K562 (cell line): Measurements from ENCODE around the gene ACACB. TPM values are rescaled to one million over a fixed set of nuclear protein-coding genes. Genes with fewer than 3 reads are reported as not detected.

Experiments
- ATAC-seq: fragments of 200-7000 bp; cut with Tn5 transposase; 3 replicates; pipeline ENCODE4 v1.9.1; 2020; ENCODE audit warnings: moderate library complexity
- BruUV-seq: library from RNA; stranded (reverse); fragments of 400-500 nt; replicated peaks from 2 replicates; lab custom pipeline; 2021; lab: Mats Ljungman, UMichigan
- CTCF ChIA-PET: fragments of 300-600 bp; formaldehyde crosslinking; extraction: SDS; loops from one replicate; lab custom pipeline; 2021; ENCODE audit warnings: low intra/inter-chr PET ratio; lab: Yijun Ruan, JAX
- POLR2A ChIA-PET: fragments of 300-600, 350-650 bp; sonication (Branson Sonifier 250); formaldehyde crosslinking; extraction: SDS; loops from one replicate; lab custom pipeline; 2021; ENCODE audit warnings: antibody characterized with exemption, inconsistent platforms; lab: Yijun Ruan, JAX
- DNase-seq, 4 experiments: peaks; one replicate each; pipeline versions ENCODE4 v3.0.0 to v3.0.0-alpha.2; 2011 to 2018; ENCODE audit warnings: low spot score in 3 of 4, mixed read lengths in 3 of 4; ENCODE audit errors: extremely low read depth in 1 of 4
- FAIRE-seq: peaks from 2 replicates; lab custom pipeline; 2011; peaks lifted over from hg19 to GRCh38; lab: Jason Lieb, UNC
- H2AFZ ChIP-seq: 2 replicates; pipeline ENCODE4 v1.6.0; 2011; ENCODE audit warnings: low read depth, low read length, control low read depth, inconsistent platforms
- H3K27ac ChIP-seq: fragments of 200-600 bp; 3 replicates; pipeline ENCODE4 v1.8.0; 2011; ENCODE audit warnings: low read depth, mild to moderate bottlenecking, control low read depth, inconsistent platforms, low read length, moderate library complexity, mixed read lengths; ENCODE audit errors: extremely low read depth
- H3K27me3 ChIP-seq, 2 experiments: fragments of 300-600 bp in 1 of 2; 2 replicates in 1 of 2; 3 replicates in 1 of 2; pipeline versions ENCODE4 v1.6.0 to v1.8.0; 2011; ENCODE audit warnings: inconsistent platforms in 2 of 2, low read length in 2 of 2, mild to moderate bottlenecking in 1 of 2, mixed read lengths in 1 of 2, moderate library complexity in 1 of 2; ENCODE audit not compliant: control insufficient read depth in 2 of 2, insufficient read depth in 2 of 2
- H3K36me3 ChIP-seq: fragments of 300-600 bp; 3 replicates; pipeline ENCODE4 v1.8.0; 2011; ENCODE audit warnings: mild to moderate bottlenecking, low read length, inconsistent platforms; ENCODE audit not compliant: control insufficient read depth, insufficient read depth
- H3K4me1 ChIP-seq, 2 experiments: fragments of 200-600 bp in 1 of 2; replicated peaks in 1 of 2; 2 replicates in 1 of 2; 3 replicates in 1 of 2; pipeline versions ENCODE4 v1.5.1 to v1.8.0; 2011; ENCODE audit warnings: inconsistent platforms in 2 of 2, low read length in 2 of 2, mild to moderate bottlenecking in 1 of 2, mixed read lengths in 1 of 2, moderate library complexity in 1 of 2; ENCODE audit not compliant: control insufficient read depth in 2 of 2, insufficient read depth in 2 of 2
- H3K4me2 ChIP-seq: 2 replicates; pipeline ENCODE4 v1.6.1; 2011; ENCODE audit warnings: low read length, control low read depth, inconsistent platforms, mixed read lengths; ENCODE audit not compliant: insufficient read depth
- H3K4me3 ChIP-seq: fragments of 200-600 bp; sonication (generic), shearing (Covaris generic); 2 replicates; pipeline ENCODE4 v1.5.1; 2016; ENCODE audit warnings: control low read depth, inconsistent platforms
- H3K79me2 ChIP-seq: fragments of 200-600 bp; 3 replicates; pipeline ENCODE4 v1.8.0; 2011; ENCODE audit warnings: low read length, inconsistent platforms; ENCODE audit not compliant: control insufficient read depth, insufficient read depth
- H3K9ac ChIP-seq, 2 experiments: 2 replicates each; pipeline versions ENCODE4 v1.6.0 to v1.6.1; 2011; ENCODE audit warnings: low read depth in 2 of 2, low read length in 2 of 2, control low read depth in 1 of 2, inconsistent platforms in 1 of 2, mild to moderate bottlenecking in 1 of 2, mixed read lengths in 1 of 2; ENCODE audit not compliant: insufficient read depth in 1 of 2
- H3K9me1 ChIP-seq: one replicate; pipeline ENCODE4 v1.6.0; 2011; ENCODE audit warnings: inconsistent platforms, mild to moderate bottlenecking, low read length, moderate library complexity; ENCODE audit not compliant: control insufficient read depth, insufficient read depth
- H3K9me3 ChIP-seq: replicated peaks from 2 replicates; pipeline ENCODE4 v1.5.1; 2011; ENCODE audit warnings: low read depth, low read length, inconsistent platforms; ENCODE audit not compliant: control insufficient read depth, insufficient read depth
- H4K20me1 ChIP-seq: replicated peaks from 2 replicates; pipeline ENCODE4 v1.6.1; 2011; ENCODE audit warnings: low read length, inconsistent platforms, mixed read lengths; ENCODE audit not compliant: control insufficient read depth, insufficient read depth
- BCOR ChIP-seq: fragments of 450-650 bp; IDR thresholded peaks from 2 replicates; pipeline ENCODE4 v1.6.1; 2016
- MTA1 ChIP-seq: fragments of 450-650 bp; IDR thresholded peaks from 2 replicates; pipeline ENCODE4 v1.6.1; 2017; ENCODE audit warnings: borderline replicate concordance
- NR2C2 ChIP-seq, 2 experiments: fragments of 200-800 bp in 1 of 2; sonication (Bioruptor generic) in 1 of 2; sonication (generic) in 1 of 2; formaldehyde crosslinking in 1 of 2; IDR thresholded peaks; 2 replicates each; pipeline versions ENCODE4 v1.6.1 to v1.8.0; 2016 to 2022; ENCODE audit warnings: mild to moderate bottlenecking in 1 of 2, missing compliant biosample characterization in 1 of 2, missing genetic modification characterization in 1 of 2, missing genetic modification reagents in 1 of 2
- RBM25 ChIP-seq: fragments of 200-400 bp; formaldehyde crosslinking; IDR thresholded peaks from 2 replicates; pipeline ENCODE4 v1.6.1; 2018; ENCODE audit warnings: low read length, low read depth, moderate library complexity; ENCODE audit not compliant: severe bottlenecking
- TEAD2 ChIP-seq: fragments of 450-650 bp; IDR thresholded peaks from 2 replicates; pipeline ENCODE4 v1.6.1; 2016; ENCODE audit warnings: missing genetic modification characterization, control low read depth, missing compliant biosample characterization
- THRAP3 ChIP-seq: fragments of 450-650 bp; IDR thresholded peaks from 2 replicates; pipeline ENCODE4 v1.6.1; 2016; ENCODE audit warnings: mild to moderate bottlenecking, inconsistent platforms, borderline replicate concordance
- ZC3H11A ChIP-seq: IDR thresholded peaks from 2 replicates; pipeline ENCODE4 v1.6.1; 2012; ENCODE audit warnings: low read depth, low read length, improper control_type of control experiment
- ZNF197 ChIP-seq: fragments of 200-800 bp; sonication (Bioruptor generic); IDR thresholded peaks from 2 replicates; pipeline ENCODE4 v1.6.1; 2016; ENCODE audit warnings: low read depth, missing genetic modification characterization, missing compliant biosample characterization
- ZSCAN32 ChIP-seq: fragments of 450-650 bp; formaldehyde crosslinking; IDR thresholded peaks from 2 replicates; pipeline ENCODE4 v1.4.0; 2020; ENCODE audit warnings: mild to moderate bottlenecking, moderate library complexity
- WGBS: fragments of 100-300 bp; shearing (Covaris generic); methylation state at CpG from one replicate; pipeline ENCODE4 v1.1.6; 2016; ENCODE audit warnings: low coverage, mixed read lengths; ENCODE audit not compliant: insufficient coverage; ENCODE audit errors: missing lambda C conversion rate; 5-methylcytosine and 5-hydroxymethylcytosine counted together
- in situ Hi-C: fragments of 300-500 bp; cut with MboI; formaldehyde crosslinking; loops from 4 replicates; pipeline ENCODE4 v1.15.0; 2018; ENCODE audit warnings: inconsistent platforms, mixed read lengths
- intact Hi-C: fragments of 100-400 bp; cut with micrococcal nuclease; formaldehyde crosslinking; loops from 2 replicates; pipeline ENCODE4 v1.14.2; 2022
- polyA plus RNA-seq, 8 experiments: library from polyadenylated mRNA; depleted of rRNA in 4 of 8; stranded (reverse) in 5 of 8; unstranded in 3 of 8; fragments of >200 nt; fragmentation: Nextera tagmentation in 2 of 8; fragmentation: Illumina TruSeq in 1 of 8; extraction: Ambion mirVana in 2 of 8; extraction: Trizol in 1 of 8; gene quantifications; 2 replicates each; pipeline versions ENCODE4 v1.2.1 to v1.2.3, GENCODE V29; 2011 to 2014; ENCODE audit warnings: inconsistent platforms in 1 of 8, missing spikeins in 1 of 8
- total RNA-seq, 7 experiments: library from RNA; depleted of rRNA in 6 of 7; stranded (reverse); fragments of >200 nt in 6 of 7; fragmentation: Illumina TruSeq in 2 of 7; extraction: Trizol in 2 of 7; gene quantifications; 2 replicates each; pipeline versions ENCODE4 v1.2.1 to v1.2.3, GENCODE V29; 2011 to 2021; ENCODE audit warnings: low replicate concordance in 1 of 7
- TF ChIP-seq, protein P1 (sequence below): sonication (generic); formaldehyde crosslinking; IDR thresholded peaks from 2 replicates; pipeline ENCODE4 v1.8.0; 2023; ENCODE audit warnings: mild to moderate bottlenecking, missing genetic modification reagents
- TF ChIP-seq, protein P2 (sequence below): fragments of 450-650 bp; formaldehyde crosslinking; IDR thresholded peaks from 2 replicates; pipeline ENCODE4 v1.4.0; 2022; ENCODE audit warnings: missing genetic modification characterization

The ACACB gene
- total and polyA plus RNA-seq, 9 of the 15 experiments (the other 6 are each of a cell fraction or from before 2014, with no cell fraction given) = 0.10 to 2.5 (median 0.83) TPM

DNA sequence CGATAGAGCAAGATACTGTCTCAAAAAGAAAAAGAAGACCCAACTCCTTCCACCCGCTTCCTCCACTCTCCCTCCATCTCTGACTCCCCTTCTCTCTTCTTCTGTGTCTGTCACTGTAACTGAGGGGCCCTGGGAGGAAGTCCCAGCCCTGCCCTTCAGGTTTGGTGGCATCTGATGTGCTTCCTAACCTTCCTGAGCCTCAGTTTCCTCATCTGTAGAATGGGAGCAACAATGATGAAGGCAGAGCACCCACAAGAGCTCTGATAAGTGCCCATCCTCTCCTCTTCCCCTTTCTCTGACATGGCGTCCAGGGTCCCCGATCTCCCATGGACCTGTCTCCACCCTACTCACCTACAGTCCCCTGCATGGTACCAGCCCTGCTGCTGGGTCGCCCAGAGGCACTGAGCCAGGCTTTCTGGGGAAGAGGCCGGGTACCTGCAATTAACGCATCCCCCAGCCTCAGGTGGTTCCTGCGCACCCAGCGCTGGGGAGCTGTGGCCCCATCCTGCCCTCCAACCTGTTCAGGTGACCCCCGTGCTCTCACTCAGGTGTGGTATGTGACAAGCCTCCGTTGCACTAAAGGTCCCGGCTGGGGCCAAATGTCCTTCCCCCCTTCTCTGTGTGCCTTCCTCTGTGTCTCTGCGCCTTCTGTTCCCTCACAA is 179.5 kb downstream of the ACACB start:
- Histone ChIP-seq H3K9me1 (no peaks in the 10 kb centered on the region), H3K4me3 (no peak overlapping the region), H2AFZ (no peak overlapping the region), H3K9ac (no peak overlapping the region), H4K20me1 (no peaks in the 10 kb centered on the region; the same call in 1 of the 2 replicates), H3K27ac (no peak overlapping the region), H3K27me3 (peaks cover 6 to 34% of the 10 kb centered on the region in 2 experiments; a peak in 4 of 5 replicates), H3K9me3 (no peaks in the 10 kb centered on the region), H3K79me2 (no peaks in the 10 kb centered on the region), H3K4me1 (peaks cover 0 to 6% of the 10 kb centered on the region in 2 experiments; a peak in 2 of 5 replicates), H3K4me2 (no peak overlapping the region), H3K36me3 (no peaks in the 10 kb centered on the region)
- in situ Hi-C loops = no loop called here
- no TSS peak for BruUV-seq
- WGBS = 0% methylated on average over 10 of the region's 13 CpGs
- DNase-seq (no peak), ATAC-seq (no peak), FAIRE-seq (no peak)
- TF ChIP-seq MTA1 (no peak), TEAD2 (tag) (no peak), THRAP3 (no peak), NR2C2 (CRISPR knock-in tag; IDR thresholded peaks at IDR 0.05) (no peak), NR2C2 (tag; IDR thresholded peaks at IDR 0.05) (no peak), ZC3H11A (no peak), RBM25 (peak; percentile 79), ZSCAN32 (CRISPR knock-in tag) (no peak), ZNF197 (CRISPR knock-in tag) (no peak), BCOR (peak; percentile 32; the same call in 1 of the 2 replicates)
- TF ChIP-seq, protein P1, sequence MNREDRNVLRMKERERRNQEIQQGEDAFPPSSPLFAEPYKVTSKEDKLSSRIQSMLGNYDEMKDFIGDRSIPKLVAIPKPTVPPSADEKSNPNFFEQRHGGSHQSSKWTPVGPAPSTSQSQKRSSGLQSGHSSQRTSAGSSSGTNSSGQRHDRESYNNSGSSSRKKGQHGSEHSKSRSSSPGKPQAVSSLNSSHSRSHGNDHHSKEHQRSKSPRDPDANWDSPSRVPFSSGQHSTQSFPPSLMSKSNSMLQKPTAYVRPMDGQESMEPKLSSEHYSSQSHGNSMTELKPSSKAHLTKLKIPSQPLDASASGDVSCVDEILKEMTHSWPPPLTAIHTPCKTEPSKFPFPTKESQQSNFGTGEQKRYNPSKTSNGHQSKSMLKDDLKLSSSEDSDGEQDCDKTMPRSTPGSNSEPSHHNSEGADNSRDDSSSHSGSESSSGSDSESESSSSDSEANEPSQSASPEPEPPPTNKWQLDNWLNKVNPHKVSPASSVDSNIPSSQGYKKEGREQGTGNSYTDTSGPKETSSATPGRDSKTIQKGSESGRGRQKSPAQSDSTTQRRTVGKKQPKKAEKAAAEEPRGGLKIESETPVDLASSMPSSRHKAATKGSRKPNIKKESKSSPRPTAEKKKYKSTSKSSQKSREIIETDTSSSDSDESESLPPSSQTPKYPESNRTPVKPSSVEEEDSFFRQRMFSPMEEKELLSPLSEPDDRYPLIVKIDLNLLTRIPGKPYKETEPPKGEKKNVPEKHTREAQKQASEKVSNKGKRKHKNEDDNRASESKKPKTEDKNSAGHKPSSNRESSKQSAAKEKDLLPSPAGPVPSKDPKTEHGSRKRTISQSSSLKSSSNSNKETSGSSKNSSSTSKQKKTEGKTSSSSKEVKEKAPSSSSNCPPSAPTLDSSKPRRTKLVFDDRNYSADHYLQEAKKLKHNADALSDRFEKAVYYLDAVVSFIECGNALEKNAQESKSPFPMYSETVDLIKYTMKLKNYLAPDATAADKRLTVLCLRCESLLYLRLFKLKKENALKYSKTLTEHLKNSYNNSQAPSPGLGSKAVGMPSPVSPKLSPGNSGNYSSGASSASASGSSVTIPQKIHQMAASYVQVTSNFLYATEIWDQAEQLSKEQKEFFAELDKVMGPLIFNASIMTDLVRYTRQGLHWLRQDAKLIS (CRISPR knock-in tag) = no peak
- TF ChIP-seq, protein P2, sequence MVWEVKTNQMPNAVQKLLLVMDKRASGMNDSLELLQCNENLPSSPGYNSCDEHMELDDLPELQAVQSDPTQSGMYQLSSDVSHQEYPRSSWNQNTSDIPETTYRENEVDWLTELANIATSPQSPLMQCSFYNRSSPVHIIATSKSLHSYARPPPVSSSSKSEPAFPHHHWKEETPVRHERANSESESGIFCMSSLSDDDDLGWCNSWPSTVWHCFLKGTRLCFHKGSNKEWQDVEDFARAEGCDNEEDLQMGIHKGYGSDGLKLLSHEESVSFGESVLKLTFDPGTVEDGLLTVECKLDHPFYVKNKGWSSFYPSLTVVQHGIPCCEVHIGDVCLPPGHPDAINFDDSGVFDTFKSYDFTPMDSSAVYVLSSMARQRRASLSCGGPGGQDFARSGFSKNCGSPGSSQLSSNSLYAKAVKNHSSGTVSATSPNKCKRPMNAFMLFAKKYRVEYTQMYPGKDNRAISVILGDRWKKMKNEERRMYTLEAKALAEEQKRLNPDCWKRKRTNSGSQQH (CRISPR knock-in tag) = no peak
- intact Hi-C loops = no loop called here
- POLR2A ChIA-PET = interaction anchor here (0.6 kb wide), 1 partner anchor 295 kb away, joined by 4 read pairs; no protein-coding TSS in a partner anchor
- CTCF ChIA-PET = no interaction called here
